Testis (tissue), 2 donors: ENCODE results near the gene THAP10.

Source experiments
- POLR2A ChIP-seq: fragments of 450-650 bp; IDR thresholded peaks from one replicate; pipeline ENCODE4 v1.6.1; 2017; ENCODE audit warnings: antibody characterized with exemption, mild to moderate bottlenecking, moderate library complexity
- TF ChIP-seq, protein P1 (sequence below), 3 experiments: fragments of 450-650 bp in 2 of 3; fragments of 200-600 bp in 1 of 3; sonication (generic) in 1 of 3; IDR thresholded peaks; one replicate each; pipeline ENCODE4 v1.5.1; 2016 to 2019; ENCODE audit warnings: antibody characterized with exemption in 3 of 3, mild to moderate bottlenecking in 2 of 3, moderate library complexity in 1 of 3

DNA sequence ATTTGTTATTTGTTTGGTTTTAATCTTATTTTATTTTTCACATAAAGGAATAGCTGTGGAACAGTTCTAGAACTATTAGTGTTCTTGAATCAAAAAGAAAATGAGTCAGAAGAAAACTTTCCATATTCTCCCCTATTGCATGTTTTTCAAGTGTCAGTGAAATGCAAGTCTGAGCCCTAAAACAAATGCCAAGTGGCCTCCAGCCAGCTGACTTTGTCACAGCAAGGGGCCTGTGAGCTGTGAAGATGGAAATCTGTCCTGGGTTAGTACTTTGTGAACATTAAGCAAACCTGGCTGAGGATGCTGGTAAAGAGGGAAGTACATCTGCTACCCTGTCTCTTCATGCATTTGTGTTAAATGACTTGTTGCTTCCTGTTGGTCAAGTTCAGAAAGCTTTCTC lies 14.6 kb upstream of the THAP10 start:
- TF ChIP-seq, protein P1, sequence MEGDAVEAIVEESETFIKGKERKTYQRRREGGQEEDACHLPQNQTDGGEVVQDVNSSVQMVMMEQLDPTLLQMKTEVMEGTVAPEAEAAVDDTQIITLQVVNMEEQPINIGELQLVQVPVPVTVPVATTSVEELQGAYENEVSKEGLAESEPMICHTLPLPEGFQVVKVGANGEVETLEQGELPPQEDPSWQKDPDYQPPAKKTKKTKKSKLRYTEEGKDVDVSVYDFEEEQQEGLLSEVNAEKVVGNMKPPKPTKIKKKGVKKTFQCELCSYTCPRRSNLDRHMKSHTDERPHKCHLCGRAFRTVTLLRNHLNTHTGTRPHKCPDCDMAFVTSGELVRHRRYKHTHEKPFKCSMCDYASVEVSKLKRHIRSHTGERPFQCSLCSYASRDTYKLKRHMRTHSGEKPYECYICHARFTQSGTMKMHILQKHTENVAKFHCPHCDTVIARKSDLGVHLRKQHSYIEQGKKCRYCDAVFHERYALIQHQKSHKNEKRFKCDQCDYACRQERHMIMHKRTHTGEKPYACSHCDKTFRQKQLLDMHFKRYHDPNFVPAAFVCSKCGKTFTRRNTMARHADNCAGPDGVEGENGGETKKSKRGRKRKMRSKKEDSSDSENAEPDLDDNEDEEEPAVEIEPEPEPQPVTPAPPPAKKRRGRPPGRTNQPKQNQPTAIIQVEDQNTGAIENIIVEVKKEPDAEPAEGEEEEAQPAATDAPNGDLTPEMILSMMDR (IDR thresholded peaks at IDR 0.05), result no peak
- no peak for TF ChIP-seq POLR2A
